Pancreas (tissue), 10 donors: ENCODE data around the gene SLIT3. TPM values are rescaled to one million over a fixed set of nuclear protein-coding genes. Genes with fewer than 3 reads are reported as not detected.

Source experiments
- ATAC-seq, 4 donors: fragments of 200-7000 bp; cut with Tn5 transposase; one replicate each; pipeline versions ENCODE4 v1.8.0 to v1.9.1; 2020; ENCODE audit warnings: mild to moderate bottlenecking in 4 of 4, moderate library complexity in 4 of 4
- DNase-seq, 6 donors: peaks; one replicate each; pipeline ENCODE4 v3.0.0-alpha.2; 2020
- FAIRE-seq: peaks from 2 replicates; lab custom pipeline; 2012; peaks lifted over from hg19 to GRCh38; lab: Jason Lieb, UNC
- H3K27ac ChIP-seq, 4 donors: fragments of 200-600 bp; sonication (generic); 1 replicate in 3 of 4; 2 replicates in 1 of 4; pipeline versions ENCODE4 v1.5.0 to v1.8.0; 2020
- H3K27me3 ChIP-seq, 4 donors: fragments of 200-600 bp; one replicate each; pipeline ENCODE4 v1.8.0; 2021
- H3K36me3 ChIP-seq, 3 donors: fragments of 200-600 bp; sonication (generic) in 1 of 3; one replicate each; pipeline versions ENCODE4 v1.5.0 to v1.8.0; 2020 to 2021
- H3K4me1 ChIP-seq, 3 donors: fragments of 200-600 bp; one replicate each; pipeline ENCODE4 v1.8.0; 2021
- H3K4me3 ChIP-seq, 4 donors: fragments of 200-600 bp; sonication (generic) in 2 of 4; one replicate each; pipeline versions ENCODE4 v1.5.0 to v1.8.0; 2020 to 2021
- H3K9me3 ChIP-seq, 4 donors: fragments of 200-600 bp; one replicate each; pipeline ENCODE4 v1.8.0; 2021
- WGBS, 2 donors: extraction: QIAGEN DNeasy Blood & Tissue Kit; methylation state at CpG; one replicate each; pipeline ENCODE4 v1.1.7; 2013; 5-methylcytosine and 5-hydroxymethylcytosine counted together
- intact Hi-C, 3 donors: fragments of 100-400 bp; cut with DNase I; formaldehyde crosslinking; loops; one replicate each; pipeline versions ENCODE4 v1.11.1 to v1.14.2; 2022
- polyA plus RNA-seq, 2 donors: library from polyadenylated mRNA; stranded (reverse); fragments of 200-250 nt; gene quantifications; one replicate each; pipeline ENCODE4 v1.2.3, GENCODE V29; 2013
- total RNA-seq, 6 donors: library from RNA; stranded (reverse); fragmentation: NEBNext Ultra II Directional in 4 of 6; extraction: Animal tissue kit (Norgen Biotek cat#: 25700) in 4 of 6; gene quantifications; one replicate each; pipeline versions ENCODE4 v1.2.1 to v1.2.4, GENCODE V29; 2021 to 2023
- TF ChIP-seq, protein P1 (sequence below), 4 donors: fragments of 200-600 bp; sonication (generic) in 3 of 4; IDR thresholded peaks; one replicate each; pipeline versions ENCODE4 v1.5.0 to v1.8.0; 2021; ENCODE audit warnings: antibody characterized with exemption in 4 of 4
- donor health status: healthy with polysubstance abuse.
- donor health status: DM: no; HTN: no; CAD: no; lungs with moderate emphysema.
- donor health status: DM: no; HTN: no; CAD: no.
- donor health status: control.
- donor health status: control.
- donor health status: Bipolar disorder and iron deficiency.
- donor health status: DM: yes; HTN: yes; CAD: no.
- donor health status: DM: no; HTN: no; CAD: no.
- donor health status: DM: no; HTN: no; CAD: no.
- donor health status: DM: yes; HTN: yes; CAD: no.

Gene SLIT3
- total and polyA plus RNA-seq, 8 donors: 1.1 to 11.4 (median 2.1) TPM

DNA sequence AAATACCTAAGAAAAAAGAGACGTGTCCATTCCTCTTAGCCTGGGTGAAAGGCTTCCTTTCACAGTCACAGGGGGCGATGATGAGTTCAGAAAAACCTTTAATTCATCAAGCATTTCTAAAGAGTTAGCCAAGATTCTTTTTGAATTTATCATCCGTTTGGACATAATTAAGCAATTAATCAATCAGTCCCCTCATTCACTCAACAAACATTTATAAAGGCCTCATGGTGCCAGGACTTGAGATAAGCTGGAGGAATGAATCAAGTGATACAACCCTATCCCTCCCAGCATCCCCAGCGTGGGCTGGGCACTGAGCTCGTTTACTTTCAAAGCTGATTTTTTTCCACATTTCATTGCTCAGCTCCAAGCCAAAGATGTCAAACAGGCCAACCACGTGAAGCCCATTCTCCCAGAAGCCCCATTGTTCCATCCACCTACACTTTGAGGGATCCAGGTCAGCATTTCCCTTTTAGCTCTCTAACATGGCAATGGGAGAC lies 140.5 kb downstream of the SLIT3 start:
- no peak for FAIRE-seq
- Histone ChIP-seq H3K27ac (peak overlapping the region in 2 of 4 donors; percentile 53 to 59), H3K4me3 (no peak overlapping the region), H3K27me3 (no peaks in the 10 kb centered on the region), H3K36me3 (no peaks in the 10 kb centered on the region), H3K4me1 (no peaks in the 10 kb centered on the region), H3K9me3 (no peaks in the 10 kb centered on the region)
- TF ChIP-seq, protein P1, sequence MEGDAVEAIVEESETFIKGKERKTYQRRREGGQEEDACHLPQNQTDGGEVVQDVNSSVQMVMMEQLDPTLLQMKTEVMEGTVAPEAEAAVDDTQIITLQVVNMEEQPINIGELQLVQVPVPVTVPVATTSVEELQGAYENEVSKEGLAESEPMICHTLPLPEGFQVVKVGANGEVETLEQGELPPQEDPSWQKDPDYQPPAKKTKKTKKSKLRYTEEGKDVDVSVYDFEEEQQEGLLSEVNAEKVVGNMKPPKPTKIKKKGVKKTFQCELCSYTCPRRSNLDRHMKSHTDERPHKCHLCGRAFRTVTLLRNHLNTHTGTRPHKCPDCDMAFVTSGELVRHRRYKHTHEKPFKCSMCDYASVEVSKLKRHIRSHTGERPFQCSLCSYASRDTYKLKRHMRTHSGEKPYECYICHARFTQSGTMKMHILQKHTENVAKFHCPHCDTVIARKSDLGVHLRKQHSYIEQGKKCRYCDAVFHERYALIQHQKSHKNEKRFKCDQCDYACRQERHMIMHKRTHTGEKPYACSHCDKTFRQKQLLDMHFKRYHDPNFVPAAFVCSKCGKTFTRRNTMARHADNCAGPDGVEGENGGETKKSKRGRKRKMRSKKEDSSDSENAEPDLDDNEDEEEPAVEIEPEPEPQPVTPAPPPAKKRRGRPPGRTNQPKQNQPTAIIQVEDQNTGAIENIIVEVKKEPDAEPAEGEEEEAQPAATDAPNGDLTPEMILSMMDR (IDR thresholded peaks at IDR 0.05): no peak
- intact Hi-C loops: no loop called here
- ATAC-seq: peak; percentile 61 to 79 (median 69)
- peak in 2 of 6 donors; percentile 25 to 44 for DNase-seq
- WGBS, 2 donors: 31 to 33% methylated on average over 6 of the region's 6 CpGs

DNA sequence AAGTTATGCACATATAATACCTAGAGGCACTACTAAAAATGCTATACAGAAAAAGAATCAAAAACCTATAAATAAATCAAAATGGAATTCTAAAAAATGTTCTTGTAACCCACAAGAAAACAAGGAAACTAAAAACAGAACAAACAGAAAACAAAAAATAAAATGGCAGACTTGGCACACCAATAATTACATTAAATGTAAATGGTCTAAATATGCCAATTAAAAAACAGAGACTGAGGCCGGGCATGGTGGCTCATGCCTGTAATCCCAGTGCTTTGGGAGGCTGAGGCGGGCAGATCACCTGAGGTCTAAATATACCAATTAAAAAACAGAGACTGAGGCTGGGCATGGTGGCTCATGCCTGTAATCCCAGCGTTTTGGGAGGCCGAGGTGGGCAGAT lies 142.2 kb downstream of the SLIT3 start:
- DNase-seq (no peak), ATAC-seq (no peak), FAIRE-seq (no peak)
- TF ChIP-seq, protein P1 (IDR thresholded peaks at IDR 0.05): no peak
- Histone ChIP-seq H3K4me3 (no peak overlapping the region), H3K27ac (no peak overlapping the region), H3K27me3 (no peaks in the 10 kb centered on the region), H3K36me3 (no peaks in the 10 kb centered on the region), H3K4me1 (no peaks in the 10 kb centered on the region), H3K9me3 (no peaks in the 10 kb centered on the region)
- WGBS, 2 donors: 92 to 96% methylated on average over 4 of the region's 4 CpGs
- intact Hi-C loops: no loop called here

DNA sequence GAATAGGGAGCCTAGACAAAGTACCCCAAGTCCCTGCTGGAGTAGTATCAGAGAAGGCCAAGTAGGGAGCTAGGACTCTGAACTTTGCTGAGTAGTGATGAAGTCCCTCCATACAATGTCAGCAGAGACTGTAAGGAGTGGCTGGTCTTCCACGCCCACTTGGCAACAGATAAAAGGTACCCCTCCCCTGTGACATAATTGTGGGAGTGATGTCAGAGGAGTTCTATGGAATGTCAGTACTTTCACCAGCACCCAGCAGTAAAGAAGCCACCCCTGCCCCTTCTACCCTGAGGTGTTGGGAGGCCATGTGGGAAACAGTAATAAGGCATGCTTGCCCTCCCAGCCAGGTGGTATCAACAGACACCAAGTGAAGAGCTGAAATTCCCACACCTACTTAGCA lies 143.9 kb downstream of the SLIT3 start:
- Histone ChIP-seq H3K36me3 (no peaks in the 10 kb centered on the region), H3K4me1 (no peaks in the 10 kb centered on the region), H3K27me3 (no peaks in the 10 kb centered on the region), H3K9me3 (no peaks in the 10 kb centered on the region), H3K4me3 (no peak overlapping the region), H3K27ac (no peak overlapping the region)
- intact Hi-C loops: no loop called here
- FAIRE-seq: no peak
- TF ChIP-seq, protein P1 (IDR thresholded peaks at IDR 0.05): no peak
- no peak for DNase-seq
- WGBS, 2 donors: 50 to 81% methylated on average over 1 of the region's 1 CpG
- ATAC-seq: no peak

DNA sequence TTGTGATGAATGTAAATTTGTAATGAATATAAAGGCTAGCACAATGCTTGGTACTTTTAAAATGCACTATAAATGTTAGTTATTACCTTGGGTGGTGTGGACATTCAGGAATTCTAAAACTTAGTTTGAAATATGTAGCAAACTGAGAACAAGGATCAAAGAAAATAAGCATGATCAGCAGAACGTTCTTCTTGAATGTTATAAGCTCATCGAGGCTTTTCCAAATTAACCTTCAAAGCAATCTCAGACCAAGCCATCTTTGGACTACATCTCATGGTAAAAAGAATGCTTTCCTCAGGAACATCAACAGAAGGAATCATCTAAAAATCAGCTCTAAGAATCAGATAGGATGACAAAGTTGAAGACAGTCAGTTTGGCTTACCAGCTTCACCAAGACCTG lies 146.3 kb downstream of the SLIT3 start:
- Histone ChIP-seq H3K4me1 (no peaks in the 10 kb centered on the region), H3K36me3 (no peaks in the 10 kb centered on the region), H3K27me3 (no peaks in the 10 kb centered on the region), H3K9me3 (no peaks in the 10 kb centered on the region), H3K4me3 (no peak overlapping the region), H3K27ac (no peak overlapping the region)
- intact Hi-C loops: no loop called here
- FAIRE-seq (no peak), ATAC-seq (no peak), DNase-seq (no peak)
- WGBS, 2 donors: 46 to 70% methylated on average over 2 of the region's 2 CpGs
- TF ChIP-seq, protein P1 (IDR thresholded peaks at IDR 0.05): no peak

DNA sequence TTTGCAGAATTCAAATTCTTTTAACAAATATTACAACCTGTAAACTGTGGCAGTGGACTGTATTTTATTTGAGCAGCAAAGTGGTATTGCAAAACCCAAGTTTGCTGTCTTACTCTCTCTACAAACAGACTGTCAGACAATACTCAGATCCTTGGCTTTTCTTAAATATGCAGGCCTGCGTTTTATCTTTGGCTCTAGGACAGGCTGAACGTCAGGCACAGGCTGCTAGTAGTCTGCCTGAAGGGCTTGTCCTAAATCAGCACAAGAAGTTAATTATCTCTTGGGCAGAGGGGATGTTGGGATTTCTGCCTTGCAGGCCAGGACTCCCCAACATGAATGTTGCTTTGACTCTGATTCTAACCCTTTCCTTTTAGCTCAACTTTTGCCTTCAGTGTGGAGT lies 147.5 kb downstream of the SLIT3 start:
- no peaks in the 10 kb centered on the region for H3K27me3 ChIP-seq
- H3K9me3 ChIP-seq: no peaks in the 10 kb centered on the region
- DNase-seq (no peak), ATAC-seq (peak in 1 of 4 donors; percentile 21), FAIRE-seq (no peak)
- intact Hi-C loops: no loop called here
- WGBS, 2 donors: 25 to 27% methylated on average over 2 of the region's 2 CpGs
- TF ChIP-seq, protein P1 (IDR thresholded peaks at IDR 0.05): no peak
- no peaks in the 10 kb centered on the region for H3K36me3 ChIP-seq
- no peaks in the 10 kb centered on the region for H3K4me1 ChIP-seq
- H3K4me3 ChIP-seq: no peak overlapping the region
- H3K27ac ChIP-seq: no peak overlapping the region
